Memory B cell (primary cell): ENCODE results near the gene MVB12B.

ENCODE experiments used
- ATAC-seq: fragments of 150-1000 bp; cut with Tn5 transposase; 2 replicates; pipeline ENCODE4 v1.10.0; 2021; ENCODE audit warnings: low read depth, mild to moderate bottlenecking, moderate library complexity
- DNase-seq, 2 donors: peaks; one replicate each; pipeline ENCODE4 v3.0.0; 2022; ENCODE audit warnings: low spot score in 2 of 2
- H3K27ac Mint-ChIP-seq: one replicate; pipeline ENCODE4 v1.8.0; 2022; ENCODE audit warnings: mild to moderate bottlenecking, moderate library complexity, mixed read lengths
- H3K27me3 Mint-ChIP-seq: one replicate; pipeline ENCODE4 v1.8.0; 2022; ENCODE audit warnings: mixed read lengths
- H3K36me3 Mint-ChIP-seq: one replicate; pipeline ENCODE4 v1.8.0; 2022; ENCODE audit warnings: mild to moderate bottlenecking, mixed read lengths
- H3K4me1 Mint-ChIP-seq: one replicate; pipeline ENCODE4 v1.8.0; 2022; ENCODE audit warnings: mixed read lengths
- H3K4me3 Mint-ChIP-seq: one replicate; pipeline ENCODE4 v1.8.0; 2022; ENCODE audit warnings: mild to moderate bottlenecking, moderate library complexity, mixed read lengths
- H3K9me3 Mint-ChIP-seq: one replicate; pipeline ENCODE4 v1.8.0; 2022; ENCODE audit warnings: mixed read lengths

The MVB12B gene

DNA sequence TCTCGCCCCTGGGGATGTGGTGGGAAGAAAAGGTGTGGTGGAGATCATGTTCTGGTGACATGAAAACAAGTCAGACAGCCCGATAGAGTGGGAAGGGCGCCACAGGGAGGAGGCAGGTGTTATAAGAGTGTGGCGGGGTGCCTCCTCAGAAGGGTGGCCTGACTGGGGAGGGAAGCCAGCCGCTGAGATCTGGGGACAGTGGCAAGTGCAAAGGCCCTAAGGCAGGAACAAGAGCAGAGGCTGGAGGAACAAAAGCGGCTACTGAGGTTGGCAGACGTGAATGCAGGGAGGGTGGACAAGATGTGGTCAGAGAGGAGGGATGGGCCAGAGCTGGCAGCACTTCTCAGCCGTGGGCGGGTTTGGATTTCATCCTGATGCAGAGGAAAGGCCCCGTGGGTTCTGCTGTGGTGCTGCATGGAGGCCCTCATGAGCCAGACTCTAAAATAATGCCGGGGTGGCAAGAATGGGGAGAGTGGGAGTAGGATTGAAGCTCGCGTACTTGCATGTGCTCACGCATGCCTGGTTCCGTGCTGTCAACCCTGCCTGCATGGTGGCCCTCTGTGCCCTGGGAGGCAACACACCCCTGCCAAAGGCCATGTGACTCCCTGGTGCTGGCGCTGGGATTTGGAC is 89.2 kb downstream of the MVB12B start:
- no peak overlapping the region for H3K27ac Mint-ChIP-seq
- H3K27me3 Mint-ChIP-seq = peaks cover 1% of the 10 kb centered on the region
- no peak overlapping the region for H3K4me3 Mint-ChIP-seq

DNA sequence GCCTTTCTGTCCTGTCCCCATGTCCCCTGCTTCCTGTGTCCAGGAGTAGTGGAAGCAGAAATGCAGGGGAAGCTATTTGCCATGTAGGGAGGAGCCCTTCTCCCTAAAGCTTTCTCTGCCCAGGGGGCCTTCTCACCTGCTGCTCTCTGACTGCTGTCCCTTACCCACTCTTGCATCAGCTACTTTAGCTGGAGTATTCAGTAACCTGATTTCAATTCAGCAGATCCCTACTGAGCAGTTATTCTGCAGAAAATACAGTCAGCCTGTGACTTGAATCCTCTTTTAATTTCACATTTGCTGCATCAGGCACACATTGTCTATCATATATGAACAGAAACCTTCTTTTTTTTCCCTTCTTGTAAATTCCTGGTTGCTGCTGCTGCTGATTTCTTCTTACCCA is 90.4 kb downstream of the MVB12B start:
- Mint-ChIP-seq H3K9me3 (no peaks in the 10 kb centered on the region), H3K4me1 (peaks cover 11% of the 10 kb centered on the region), H3K4me3 (no peak overlapping the region), H3K36me3 (peaks cover 3% of the 10 kb centered on the region), H3K27me3 (peaks cover 4% of the 10 kb centered on the region), H3K27ac (no peak overlapping the region)
- DNase-seq (no peak), ATAC-seq (no peak)

More for the DNA sequence above, 89.2 kb downstream of the MVB12B start:
- Mint-ChIP-seq H3K4me1 (peaks cover 18% of the 10 kb centered on the region), H3K9me3 (no peaks in the 10 kb centered on the region), H3K36me3 (no peaks in the 10 kb centered on the region)
- DNase-seq (no peak), ATAC-seq (no peak)

DNA sequence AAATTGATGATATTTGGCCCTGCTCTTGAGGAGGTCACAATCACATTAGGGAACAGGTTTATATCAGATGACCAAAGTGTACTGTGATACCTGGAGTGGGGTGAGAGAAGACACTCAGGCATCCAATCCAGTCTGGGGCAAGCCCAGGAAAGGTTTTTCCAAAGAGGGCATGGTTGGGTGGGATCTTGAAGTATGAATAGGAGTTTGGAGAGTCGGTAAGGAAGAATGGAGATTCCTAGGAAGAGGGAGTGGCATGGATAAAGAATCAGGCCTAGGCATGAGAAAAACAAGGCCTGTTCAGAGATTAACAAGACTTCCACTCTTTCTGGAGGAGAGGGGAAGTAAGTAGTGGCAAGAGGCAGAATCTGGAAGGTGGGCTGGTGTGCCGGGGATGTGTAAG is 91.1 kb downstream of the MVB12B start:
- H3K27ac Mint-ChIP-seq = no peak overlapping the region
- no peak for ATAC-seq
- no peak for DNase-seq
- peaks cover 8% of the 10 kb centered on the region for H3K4me1 Mint-ChIP-seq
- peaks cover 5% of the 10 kb centered on the region for H3K36me3 Mint-ChIP-seq
- H3K27me3 Mint-ChIP-seq = peaks cover 4% of the 10 kb centered on the region
- H3K9me3 Mint-ChIP-seq = no peaks in the 10 kb centered on the region
- no peak overlapping the region for H3K4me3 Mint-ChIP-seq

DNA sequence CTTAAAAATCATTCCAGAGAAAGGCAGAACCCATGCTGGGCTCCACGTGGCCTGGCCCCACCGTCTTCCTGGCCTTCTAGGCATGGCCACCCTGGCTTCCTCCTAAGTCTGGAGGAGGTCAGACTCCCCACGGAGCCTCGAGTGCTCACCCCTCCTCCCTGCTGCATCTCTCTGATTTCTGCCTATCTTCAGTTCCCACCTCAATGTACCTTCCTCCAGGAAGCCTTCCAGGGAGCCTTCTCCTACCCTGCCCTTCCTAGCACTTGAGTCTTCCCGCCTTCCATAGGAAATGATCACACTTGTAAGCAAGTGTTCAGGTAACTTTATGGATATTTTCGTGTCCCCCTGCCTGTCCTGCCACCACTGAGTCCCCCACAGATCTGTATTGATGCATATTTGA is 92.0 kb downstream of the MVB12B start:
- Mint-ChIP-seq H3K4me3 (no peak overlapping the region), H3K27me3 (peaks cover 4% of the 10 kb centered on the region), H3K36me3 (peaks cover 5% of the 10 kb centered on the region), H3K9me3 (no peaks in the 10 kb centered on the region), H3K4me1 (peaks cover 3% of the 10 kb centered on the region), H3K27ac (no peak overlapping the region)
- no peak for DNase-seq
- ATAC-seq = no peak

DNA sequence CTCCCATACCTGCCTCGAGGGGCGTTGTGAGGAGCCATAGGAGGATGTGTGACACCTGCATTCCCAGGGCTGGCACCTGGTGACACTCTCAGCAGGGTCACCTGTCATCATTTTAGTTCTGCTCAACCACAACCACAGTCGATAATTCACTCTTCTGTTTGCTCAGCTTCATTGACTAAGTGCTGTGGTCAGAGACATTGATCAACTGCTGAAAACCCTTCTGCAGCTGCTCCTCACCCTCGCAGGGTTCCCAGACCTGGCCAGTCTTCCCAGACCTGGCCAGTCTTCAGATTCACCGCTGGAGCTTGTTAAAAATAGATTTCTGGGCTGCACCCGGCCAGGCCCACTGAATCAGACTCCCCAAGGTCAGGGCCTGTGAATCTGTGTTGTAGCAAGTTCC is 92.8 kb downstream of the MVB12B start:
- no peak for ATAC-seq
- Mint-ChIP-seq H3K4me3 (no peak overlapping the region), H3K27ac (no peak overlapping the region), H3K9me3 (no peaks in the 10 kb centered on the region), H3K4me1 (no peaks in the 10 kb centered on the region), H3K36me3 (peaks cover 6% of the 10 kb centered on the region), H3K27me3 (peaks cover 8% of the 10 kb centered on the region)
- no peak for DNase-seq

DNA sequence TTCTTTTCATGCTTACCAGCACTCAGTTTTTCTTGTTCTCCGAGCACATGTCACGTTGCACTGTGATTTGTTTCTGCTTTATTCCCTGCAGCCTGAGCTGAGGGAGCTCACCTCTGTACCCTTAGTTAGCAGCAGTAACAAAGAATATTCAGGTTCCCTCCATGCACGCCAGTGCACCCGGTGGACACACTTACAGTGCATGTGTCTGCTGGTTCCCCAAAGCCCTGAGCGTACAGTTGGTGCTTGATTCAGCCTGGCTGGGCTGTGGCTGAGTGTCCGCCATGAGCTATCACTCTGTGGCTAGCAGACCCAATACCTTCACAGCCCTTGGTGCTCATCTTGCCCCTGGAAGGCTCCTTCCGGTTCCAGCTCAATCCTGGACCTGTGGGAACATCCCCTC is 93.5 kb downstream of the MVB12B start:
- ATAC-seq (no peak), DNase-seq (no peak)
- Mint-ChIP-seq H3K4me3 (no peak overlapping the region), H3K4me1 (no peaks in the 10 kb centered on the region), H3K27me3 (peaks cover 10% of the 10 kb centered on the region), H3K36me3 (peaks cover 9% of the 10 kb centered on the region), H3K9me3 (no peaks in the 10 kb centered on the region), H3K27ac (no peak overlapping the region)

DNA sequence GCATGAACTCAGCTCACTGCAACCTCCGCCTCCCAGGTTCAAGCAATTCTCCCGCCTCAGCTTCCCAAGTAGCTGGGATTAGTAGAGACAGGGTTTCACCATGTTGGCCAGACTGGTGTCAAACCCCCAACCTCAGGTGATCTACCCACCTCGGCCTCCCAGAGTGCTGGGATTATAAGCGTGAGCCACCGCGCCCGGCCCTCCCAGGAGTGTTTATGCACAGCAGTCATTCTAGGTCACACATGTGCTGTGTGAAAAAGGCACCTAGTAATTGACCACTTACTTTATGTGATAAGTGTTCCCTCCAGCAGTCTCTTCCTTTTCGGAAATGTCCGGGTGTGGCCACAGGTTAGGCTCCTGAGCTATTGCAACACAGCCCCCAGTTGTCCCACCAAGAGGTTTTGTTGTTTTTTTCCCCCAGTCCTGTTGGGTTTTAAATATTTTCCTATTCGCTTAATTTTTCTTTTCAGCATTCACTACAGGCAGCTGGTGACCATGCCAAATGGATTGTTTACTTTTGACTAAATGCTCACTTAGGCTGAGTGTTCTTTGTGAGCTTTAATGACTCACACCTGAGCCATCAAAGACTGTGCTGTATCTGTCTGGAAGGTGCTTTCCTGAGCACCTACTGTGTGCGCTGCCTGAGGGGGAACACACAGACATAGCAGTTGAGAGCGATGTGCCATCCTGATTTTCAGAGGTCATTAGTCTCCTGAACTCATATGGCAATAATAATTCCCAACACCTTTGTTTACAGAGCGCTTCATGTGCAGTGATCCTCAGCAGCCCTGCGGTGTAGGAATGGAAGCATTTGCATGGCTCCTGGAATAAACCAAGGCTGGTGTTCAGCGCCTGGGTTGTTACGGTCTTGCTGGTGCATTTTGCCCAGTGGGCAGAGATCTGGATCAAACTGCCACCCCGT is 94.3 kb downstream of the MVB12B start:
- H3K4me3 Mint-ChIP-seq = no peak overlapping the region
- no peak for ATAC-seq

DNA sequence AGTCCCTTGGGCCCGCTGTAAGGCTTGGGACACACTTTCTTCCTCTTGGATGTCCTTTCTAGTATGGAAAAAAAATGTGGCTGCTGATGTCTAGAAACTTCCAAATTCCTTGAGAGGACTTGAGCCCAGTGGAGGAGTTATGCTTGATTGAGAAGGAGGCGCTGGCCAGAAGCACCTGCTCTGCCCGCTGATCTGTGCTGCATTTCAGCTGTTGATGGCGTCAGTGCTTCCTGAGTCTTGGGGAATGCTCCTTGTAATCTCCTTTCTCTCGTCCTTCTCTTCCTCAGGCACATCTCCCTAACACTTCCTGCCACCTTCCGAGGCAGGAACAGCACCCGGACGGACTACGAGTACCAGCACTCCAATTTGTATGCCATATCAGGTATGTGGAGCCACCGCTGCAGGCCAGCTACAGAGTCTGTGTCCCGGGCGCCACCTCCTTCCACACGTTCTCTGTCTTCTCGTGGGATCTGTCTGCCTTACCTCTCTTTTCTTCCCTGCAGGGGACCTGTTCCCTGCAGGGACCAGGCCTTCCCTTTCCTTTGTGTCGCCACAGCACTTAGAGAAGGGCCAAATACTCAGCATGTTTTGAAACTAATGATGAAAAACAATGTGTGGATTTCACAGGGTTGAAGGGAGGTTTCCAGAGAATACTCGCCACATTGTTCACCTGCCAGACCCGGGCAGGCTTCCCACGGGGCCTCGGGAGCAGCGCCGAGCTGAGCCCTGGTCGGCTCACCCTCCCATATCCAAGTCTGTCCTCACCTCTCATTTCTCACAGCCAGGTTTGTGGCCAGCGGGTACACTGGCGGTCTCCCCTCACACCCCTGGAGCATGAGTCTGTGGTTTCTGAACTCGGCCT is 95.2 kb downstream of the MVB12B start:
- ATAC-seq (no peak), DNase-seq (no peak)
- Mint-ChIP-seq H3K4me1 (no peaks in the 10 kb centered on the region), H3K4me3 (no peak overlapping the region), H3K27me3 (peaks cover 10% of the 10 kb centered on the region), H3K27ac (no peak overlapping the region), H3K9me3 (no peaks in the 10 kb centered on the region), H3K36me3 (peaks cover 9% of the 10 kb centered on the region)

More for the DNA sequence above, 94.3 kb downstream of the MVB12B start:
- Mint-ChIP-seq H3K27ac (no peak overlapping the region), H3K36me3 (peaks cover 9% of the 10 kb centered on the region), H3K9me3 (no peaks in the 10 kb centered on the region), H3K4me1 (no peaks in the 10 kb centered on the region), H3K27me3 (peaks cover 10% of the 10 kb centered on the region)
- DNase-seq = no peak

DNA sequence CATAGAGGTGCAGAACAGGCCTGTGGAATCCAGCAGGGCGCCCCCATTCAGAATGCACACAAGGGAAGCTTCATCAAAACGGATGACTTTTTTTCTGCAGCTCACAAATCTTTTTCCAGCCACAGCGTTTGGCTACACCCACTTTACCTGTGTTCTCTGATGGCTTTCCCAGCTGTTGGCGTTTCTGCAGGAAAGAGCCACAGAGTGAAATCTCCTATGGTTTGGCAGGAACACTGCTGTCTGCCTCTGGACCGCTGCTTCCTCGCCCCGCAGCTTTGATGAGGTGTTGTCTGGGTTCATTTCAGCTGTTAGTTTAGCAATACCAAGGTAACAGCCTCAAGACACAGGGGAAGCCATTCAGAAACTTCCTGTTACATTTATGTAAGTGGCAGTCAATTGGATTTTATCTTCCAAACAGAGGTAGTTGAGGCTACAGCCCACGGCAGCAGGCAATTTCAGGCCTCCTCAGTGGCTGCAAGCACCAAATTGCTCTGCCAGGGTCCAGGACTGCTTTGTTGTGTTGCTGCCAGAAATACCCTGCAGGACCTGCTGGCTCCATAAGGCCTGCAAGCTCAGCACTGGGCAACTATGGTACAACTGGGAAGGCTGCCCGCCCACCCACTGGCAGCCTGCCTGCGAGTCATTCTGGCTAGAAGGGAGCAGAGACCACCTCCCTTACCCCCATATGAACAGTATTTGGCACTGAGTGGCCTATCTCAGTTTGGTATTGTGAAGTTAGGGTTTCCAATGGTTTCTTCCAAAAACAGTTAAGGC is 96.7 kb downstream of the MVB12B start:
- no peak overlapping the region for H3K27ac Mint-ChIP-seq

DNA sequence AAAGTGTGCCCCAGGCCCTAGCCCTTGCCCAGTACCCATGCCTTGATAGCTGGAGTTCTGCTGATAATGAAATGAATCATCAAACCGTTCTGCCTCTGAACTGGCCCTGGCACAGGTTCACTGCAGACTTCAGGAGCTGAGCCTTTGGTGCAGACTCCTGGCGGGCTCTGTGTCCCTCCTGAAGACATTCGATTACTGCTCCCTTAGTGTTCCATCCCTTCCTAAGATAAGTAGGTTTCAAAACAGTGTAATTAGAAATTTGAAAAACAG is 97.2 kb downstream of the MVB12B start:
- Mint-ChIP-seq H3K4me3 (no peak overlapping the region), H3K27ac (no peak overlapping the region), H3K27me3 (peaks cover 10% of the 10 kb centered on the region), H3K36me3 (peaks cover 9% of the 10 kb centered on the region), H3K4me1 (peaks cover 7% of the 10 kb centered on the region), H3K9me3 (no peaks in the 10 kb centered on the region)
- ATAC-seq (no peak), DNase-seq (no peak)

More for the DNA sequence above, 96.7 kb downstream of the MVB12B start:
- H3K36me3 Mint-ChIP-seq = peaks cover 9% of the 10 kb centered on the region
- H3K4me1 Mint-ChIP-seq = peaks cover 2% of the 10 kb centered on the region
- no peak for ATAC-seq
- no peak for DNase-seq
- H3K4me3 Mint-ChIP-seq = no peak overlapping the region
- H3K27me3 Mint-ChIP-seq = peaks cover 10% of the 10 kb centered on the region
- no peaks in the 10 kb centered on the region for H3K9me3 Mint-ChIP-seq

DNA sequence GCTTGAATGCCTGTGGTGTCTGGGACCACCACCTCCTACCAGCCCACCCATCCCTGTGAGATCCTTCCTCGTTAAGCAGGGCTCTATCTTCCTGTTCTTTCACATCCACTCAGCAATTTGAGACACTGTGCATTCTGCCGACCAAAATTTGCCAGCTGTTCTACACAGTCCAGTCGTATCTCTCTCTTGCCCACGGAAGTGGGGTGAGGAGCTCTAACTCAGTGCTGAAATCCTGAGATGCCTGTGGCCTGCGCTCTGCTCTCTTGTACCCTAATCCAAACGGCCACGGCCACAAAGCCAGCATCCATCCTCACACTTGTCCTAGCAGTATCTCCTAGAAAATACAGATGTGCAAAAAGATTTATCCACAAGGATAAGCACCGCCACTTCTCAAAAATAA is 97.9 kb downstream of the MVB12B start:
- no peak overlapping the region for H3K4me3 Mint-ChIP-seq
- H3K4me1 Mint-ChIP-seq = peaks cover 9% of the 10 kb centered on the region
- no peak for ATAC-seq
- peaks cover 9% of the 10 kb centered on the region for H3K36me3 Mint-ChIP-seq
- H3K27ac Mint-ChIP-seq = no peak overlapping the region
- H3K27me3 Mint-ChIP-seq = peaks cover 10% of the 10 kb centered on the region
- no peaks in the 10 kb centered on the region for H3K9me3 Mint-ChIP-seq
- DNase-seq = no peak

DNA sequence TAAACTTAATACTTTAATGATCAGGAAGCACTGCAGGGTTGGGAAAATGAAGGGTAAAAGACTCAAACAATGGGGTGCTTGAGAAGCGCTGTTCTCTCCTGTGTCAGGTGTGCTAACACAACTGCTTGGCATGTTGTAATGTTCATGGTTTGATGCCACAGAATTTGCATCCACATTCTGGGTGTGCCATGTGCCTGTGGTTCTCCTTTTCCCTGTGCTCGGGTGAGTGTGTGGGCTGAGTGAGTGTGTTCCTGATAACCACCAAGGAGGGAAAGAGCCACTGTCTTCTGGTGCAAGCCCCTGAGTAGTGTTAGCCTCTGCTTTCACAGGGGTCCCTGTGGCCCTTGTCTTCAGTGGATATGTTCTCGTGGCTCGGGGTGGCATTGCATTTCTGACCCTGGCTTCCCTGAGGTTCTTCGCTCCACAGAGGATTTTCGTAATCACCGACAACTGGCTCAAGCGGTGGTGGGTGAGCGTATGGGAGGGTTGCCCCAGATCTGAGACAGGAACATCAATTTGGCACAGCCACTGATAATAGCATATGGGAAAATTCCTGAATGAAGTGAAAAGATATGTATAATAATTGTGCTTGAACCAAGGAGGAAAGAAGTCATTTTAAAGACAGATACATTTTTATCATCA is 102.0 kb downstream of the MVB12B start:
- H3K9me3 Mint-ChIP-seq = no peaks in the 10 kb centered on the region
- no peak overlapping the region for H3K4me3 Mint-ChIP-seq
- H3K4me1 Mint-ChIP-seq = peaks cover 9% of the 10 kb centered on the region

DNA sequence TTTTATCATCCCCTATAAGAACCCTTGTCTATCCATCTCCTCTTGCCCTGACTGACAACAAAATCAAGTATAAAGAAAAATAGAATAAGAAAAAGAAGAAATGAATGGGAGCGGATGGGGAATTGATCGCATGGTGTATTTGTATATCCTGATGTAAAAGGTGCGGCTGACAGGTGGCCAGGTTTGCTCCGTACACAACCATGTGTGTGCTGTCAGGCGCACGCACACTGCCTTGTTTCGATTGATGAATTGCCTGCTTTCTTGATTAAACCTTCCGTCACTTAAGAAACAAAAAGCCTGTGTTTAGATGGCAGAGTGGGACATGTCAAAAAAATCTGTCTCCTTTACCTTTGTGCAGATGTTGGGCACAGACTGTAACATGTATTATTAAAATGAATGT is 102.6 kb downstream of the MVB12B start:
- Mint-ChIP-seq H3K27ac (no peak overlapping the region), H3K9me3 (no peaks in the 10 kb centered on the region), H3K4me3 (no peak overlapping the region), H3K27me3 (peaks cover 6% of the 10 kb centered on the region), H3K36me3 (peaks cover 4% of the 10 kb centered on the region), H3K4me1 (peaks cover 9% of the 10 kb centered on the region)
- no peak for DNase-seq
- ATAC-seq = no peak

More for the DNA sequence above, 102.0 kb downstream of the MVB12B start:
- ATAC-seq (peak; percentile 51), DNase-seq (no peak)
- peaks cover 7% of the 10 kb centered on the region for H3K27me3 Mint-ChIP-seq
- H3K27ac Mint-ChIP-seq = no peak overlapping the region
- peaks cover 4% of the 10 kb centered on the region for H3K36me3 Mint-ChIP-seq
